RWPE1 (cell line): ENCODE data around the gene SLAMF9.

ENCODE experiments used
- CTCF ChIA-PET: fragments of 350-600 bp; sonication (Branson Sonifier 250); formaldehyde crosslinking; extraction: SDS; loops from one replicate; lab custom pipeline; 2021; lab: Yijun Ruan, JAX
- POLR2A ChIA-PET: fragments of 400-600 bp; formaldehyde crosslinking; extraction: SDS; loops from one replicate; lab custom pipeline; 2020; ENCODE audit warnings: antibody characterized with exemption; ENCODE audit not compliant: low non-redundant PET; lab: Yijun Ruan, JAX
- DNase-seq: peaks from one replicate; pipeline ENCODE4 v3.0.0; 2012; ENCODE audit warnings: low spot score
- H3K27ac ChIP-seq: fragments of 450-650 bp; 2 replicates; pipeline ENCODE4 v1.5.1; 2017
- TF ChIP-seq, protein P1 (sequence below): fragments of 450-650 bp; conservative IDR thresholded peaks from 2 replicates; pipeline ENCODE4 v1.5.1; 2017; ENCODE audit warnings: low read depth, mild to moderate bottlenecking

The SLAMF9 gene

GRCh38 chr1:159947942-159948341, 6.1 kb downstream of the SLAMF9 start:
- TF ChIP-seq, protein P1, sequence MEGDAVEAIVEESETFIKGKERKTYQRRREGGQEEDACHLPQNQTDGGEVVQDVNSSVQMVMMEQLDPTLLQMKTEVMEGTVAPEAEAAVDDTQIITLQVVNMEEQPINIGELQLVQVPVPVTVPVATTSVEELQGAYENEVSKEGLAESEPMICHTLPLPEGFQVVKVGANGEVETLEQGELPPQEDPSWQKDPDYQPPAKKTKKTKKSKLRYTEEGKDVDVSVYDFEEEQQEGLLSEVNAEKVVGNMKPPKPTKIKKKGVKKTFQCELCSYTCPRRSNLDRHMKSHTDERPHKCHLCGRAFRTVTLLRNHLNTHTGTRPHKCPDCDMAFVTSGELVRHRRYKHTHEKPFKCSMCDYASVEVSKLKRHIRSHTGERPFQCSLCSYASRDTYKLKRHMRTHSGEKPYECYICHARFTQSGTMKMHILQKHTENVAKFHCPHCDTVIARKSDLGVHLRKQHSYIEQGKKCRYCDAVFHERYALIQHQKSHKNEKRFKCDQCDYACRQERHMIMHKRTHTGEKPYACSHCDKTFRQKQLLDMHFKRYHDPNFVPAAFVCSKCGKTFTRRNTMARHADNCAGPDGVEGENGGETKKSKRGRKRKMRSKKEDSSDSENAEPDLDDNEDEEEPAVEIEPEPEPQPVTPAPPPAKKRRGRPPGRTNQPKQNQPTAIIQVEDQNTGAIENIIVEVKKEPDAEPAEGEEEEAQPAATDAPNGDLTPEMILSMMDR: no peak
- POLR2A ChIA-PET: no interaction called here
- CTCF ChIA-PET: interaction anchor here (0.6 to 0.7 kb wide), 2 partner anchors 15 to 65 kb away, joined by 4 to 6 read pairs; no protein-coding TSS in a partner anchor
- H3K27ac ChIP-seq: no peak overlapping the region
- DNase-seq: no peak

DNA sequence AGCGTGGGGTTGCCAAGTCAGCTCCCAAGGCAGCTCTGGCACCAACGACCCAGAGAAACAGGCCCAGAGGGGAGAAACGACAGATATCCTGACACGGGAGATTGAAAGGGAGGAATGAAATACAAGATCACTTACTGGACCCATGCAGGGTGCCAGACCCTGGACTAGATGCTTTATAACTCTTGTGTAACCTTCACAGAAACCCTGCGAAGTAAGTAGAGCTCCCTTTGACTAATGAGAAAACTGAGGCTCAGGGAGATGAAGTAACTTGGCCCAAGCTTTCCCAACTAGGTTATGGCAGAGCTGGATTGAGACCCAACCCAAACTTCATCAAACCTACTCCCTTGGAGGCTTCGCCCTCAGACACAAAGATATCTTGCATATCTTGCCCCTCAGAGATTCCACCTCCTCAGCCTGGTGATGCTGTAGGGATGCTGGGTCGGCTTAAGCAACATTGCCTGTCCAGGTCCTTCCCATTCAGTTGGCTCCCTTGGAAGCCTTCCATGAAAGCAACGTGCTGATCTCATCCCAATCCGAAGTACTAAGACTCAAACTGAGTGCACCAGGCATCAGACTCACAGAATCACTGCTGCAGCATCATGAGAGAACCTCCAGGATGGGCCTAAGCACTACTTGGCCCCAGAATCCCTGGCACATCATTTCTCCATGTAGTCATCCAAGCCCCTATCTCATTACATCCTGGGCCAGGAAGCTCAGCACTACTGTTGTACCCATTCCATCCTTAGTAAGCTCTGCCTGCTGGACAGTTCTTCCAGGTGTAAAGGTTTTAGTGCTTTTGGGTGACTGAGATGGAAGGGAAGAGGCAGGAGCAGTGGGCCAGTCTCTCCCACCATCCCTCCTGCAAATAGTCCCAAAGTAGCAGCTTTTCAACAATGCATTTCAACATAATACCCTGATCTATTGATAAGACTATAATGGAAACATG, 7.5 kb downstream of the SLAMF9 start:
- TF ChIP-seq, protein P1: no peak
- H3K27ac ChIP-seq: peak overlapping the region; percentile 94
- POLR2A ChIA-PET: interaction anchor here (0.5 to 1.0 kb wide), 5 partner anchors 13 to 61 kb away, joined by 3 to 5 read pairs (median 3); no protein-coding TSS in a partner anchor
- CTCF ChIA-PET: interaction anchor here (0.6 to 2.2 kb wide), 10 partner anchors 8 to 826 kb away, joined by 3 to 17 read pairs (median 4); partner anchors contain the start of gene SLAMF9
- no peak for DNase-seq

DNA sequence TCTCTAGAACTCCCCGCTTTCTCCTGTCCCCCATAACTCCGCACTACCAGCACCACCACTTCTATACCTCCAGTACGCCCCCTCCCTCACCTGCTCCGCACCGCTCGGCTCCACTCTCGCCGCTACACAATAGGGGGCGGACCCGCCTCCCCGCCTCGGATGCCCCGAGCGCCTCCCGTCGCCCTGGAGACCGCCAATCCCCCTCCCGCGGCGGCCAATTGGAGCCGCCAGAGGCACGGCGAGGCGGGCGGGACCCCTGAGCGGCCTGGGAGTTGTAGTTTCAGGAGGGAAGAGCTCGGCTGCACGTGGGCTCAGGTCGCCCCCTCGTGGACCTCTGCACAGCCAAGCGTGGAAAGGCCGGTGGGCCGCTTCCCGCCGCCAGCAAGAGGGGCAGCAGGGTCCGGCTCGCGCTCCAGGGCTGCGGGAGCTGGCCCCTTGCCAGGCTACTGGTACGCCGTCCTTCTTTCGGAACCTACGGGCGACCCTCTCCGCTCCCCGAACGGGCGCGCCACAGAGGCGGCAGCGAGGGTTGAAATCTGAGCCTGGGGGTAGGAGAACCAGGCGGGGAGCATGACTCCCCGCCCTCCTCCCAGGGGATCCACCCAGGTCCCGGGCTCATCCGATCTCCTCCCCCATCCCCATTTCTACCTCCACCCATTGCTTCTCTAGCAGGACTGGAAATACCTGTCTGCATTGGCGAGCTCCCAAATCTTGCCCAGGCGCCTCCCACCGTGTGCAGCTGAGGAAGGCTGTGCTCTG, 8.4 kb downstream of the SLAMF9 start, which contains the start of gene IGSF9:
TSS of gene IGSF9 (minus strand) at position 131 of the 759 bp plus-strand sequence. CDS start 2,159 bp downstream, outside the sequence.
- H3K27ac ChIP-seq: peak within 1 kb of the TSS; percentile 94
- peak; percentile 97 for DNase-seq
- CTCF ChIA-PET: interaction anchor here (0.6 to 2.2 kb wide), 9 partner anchors 9 to 825 kb away, joined by 3 to 17 read pairs (median 4); partner anchors contain the start of gene SLAMF9
- TF ChIP-seq, protein P1: peak; percentile 81
- POLR2A ChIA-PET: interaction anchor here (0.5 to 1.0 kb wide), 5 partner anchors 14 to 62 kb away, joined by 3 to 5 read pairs (median 3); no protein-coding TSS in a partner anchor

DNA sequence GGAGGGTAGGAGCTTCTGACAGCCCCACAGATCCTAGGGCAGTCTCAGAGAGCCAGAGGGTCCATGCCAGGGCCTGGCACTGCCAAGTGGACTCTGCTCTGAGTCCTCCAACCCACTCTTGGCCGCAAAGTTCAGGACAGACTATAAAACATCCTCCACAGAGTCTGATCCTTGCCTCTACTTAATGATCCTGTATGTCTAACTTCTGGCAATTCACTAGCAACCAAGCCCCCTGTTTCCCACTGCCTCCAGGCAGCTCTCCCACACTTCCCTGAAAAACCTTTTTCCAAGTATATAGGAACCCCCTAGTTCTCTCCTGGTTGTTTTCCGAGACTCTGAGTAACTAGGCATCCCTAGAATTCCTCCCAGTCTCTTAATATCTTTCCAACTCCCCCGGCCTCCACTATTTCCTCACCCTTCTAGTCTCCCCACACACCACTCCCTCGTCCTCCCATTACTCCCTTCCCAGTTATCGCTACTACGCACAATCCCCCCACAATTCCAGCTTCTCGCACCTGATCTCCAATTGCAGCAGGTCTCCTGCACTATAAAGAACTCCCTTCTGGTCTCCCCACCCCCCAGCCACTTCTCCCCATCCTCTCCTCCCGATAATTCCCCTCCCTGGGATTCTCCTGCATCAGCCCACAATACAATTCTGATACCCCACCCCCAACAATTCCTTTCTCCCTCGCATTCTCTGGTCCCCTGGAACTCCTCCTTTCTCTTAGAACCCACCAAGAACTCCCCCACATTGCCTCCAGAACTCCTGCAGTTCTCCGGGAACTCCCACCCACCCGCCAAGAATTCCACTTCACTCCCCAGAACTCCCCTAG, 9.2 kb downstream of the SLAMF9 start:
- POLR2A ChIA-PET: interaction anchor here (0.9 to 1.1 kb wide), 2 partner anchors 19 to 21 kb away, joined by 3 read pairs; partner anchors contain the start of gene TAGLN2
- TF ChIP-seq, protein P1: no peak
- CTCF ChIA-PET: interaction anchor here (0.6 to 2.4 kb wide), 7 partner anchors 9 to 147 kb away, joined by 3 to 18 read pairs (median 8); no protein-coding TSS in a partner anchor
- peak overlapping the region; percentile 94 for H3K27ac ChIP-seq
- peak; percentile 36 for DNase-seq

DNA sequence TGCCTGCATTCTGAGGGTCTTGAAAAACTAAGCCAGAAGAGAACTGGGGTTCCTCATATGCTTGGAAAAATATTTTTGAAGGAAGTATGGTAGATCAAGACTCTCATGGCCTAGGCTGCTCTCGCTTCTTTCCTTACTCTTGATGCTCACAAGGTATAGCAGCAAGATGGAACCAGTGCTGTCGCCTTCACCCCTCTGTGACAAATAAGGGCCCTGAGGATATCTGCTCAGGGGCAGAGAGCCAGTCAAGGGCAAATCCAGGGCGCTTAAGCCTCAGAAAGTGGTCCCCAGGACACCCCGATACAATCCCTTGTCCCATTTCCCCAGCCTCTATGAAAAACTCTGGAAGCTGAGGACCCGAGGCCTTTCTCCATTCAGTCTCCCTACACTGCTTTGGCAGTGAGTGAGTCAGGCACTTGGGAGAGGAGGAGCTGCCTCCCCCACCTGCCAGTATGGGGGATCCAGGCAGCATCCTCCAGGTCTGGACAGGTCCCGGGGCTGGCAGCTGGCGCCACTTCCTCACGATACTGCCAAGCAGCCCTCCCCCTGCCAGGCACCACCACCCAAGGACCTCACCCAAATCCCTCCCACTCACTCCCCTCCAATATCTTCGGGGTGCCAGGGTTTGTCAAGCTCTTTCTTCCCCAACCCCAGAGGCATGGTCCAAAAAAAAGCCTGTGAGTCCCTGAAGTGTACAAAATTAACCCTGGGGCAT, 10.0 kb downstream of the SLAMF9 start:
- peak; percentile 71 for DNase-seq
- CTCF ChIA-PET: interaction anchor here (0.6 to 2.4 kb wide), 3 partner anchors 62 to 146 kb away, joined by 6 to 18 read pairs (median 12); no protein-coding TSS in a partner anchor
- H3K27ac ChIP-seq: peak overlapping the region; percentile 94
- POLR2A ChIA-PET: interaction anchor here (0.9 to 1.1 kb wide), 2 partner anchors 19 to 20 kb away, joined by 3 read pairs; partner anchors contain the start of gene TAGLN2
- TF ChIP-seq, protein P1: no peak
